H9 (cell line): Measurements from ENCODE around the gene CACNA2D4. TPM values are rescaled to one million over a fixed set of nuclear protein-coding genes. Genes with fewer than 3 reads are reported as not detected.
A peak's percentile ranks its signal among the peaks of the same experiment; 100 is the strongest.

Source experiments
- DNase-seq: peaks from one replicate; pipeline ENCODE4 v3.0.0-alpha.2; 2017
- H2AFZ ChIP-seq: one replicate; pipeline ENCODE4 v1.6.1; 2013; ENCODE audit warnings: mild to moderate bottlenecking, low read length, control low read depth, moderate library complexity
- H2AK5ac ChIP-seq: 2 replicates; pipeline ENCODE4 v1.6.1; 2013; ENCODE audit warnings: low read length, control low read depth, mixed read lengths; ENCODE audit not compliant: insufficient read length
- H2BK120ac ChIP-seq: one replicate; pipeline ENCODE4 v1.6.1; 2013; ENCODE audit warnings: low read depth, mild to moderate bottlenecking, low read length, control low read depth, inconsistent platforms; ENCODE audit not compliant: poor library complexity, severe bottlenecking
- H2BK12ac ChIP-seq: 2 replicates; pipeline ENCODE4 v1.6.1; 2013; ENCODE audit warnings: low read length, control low read depth, mixed read lengths, low read depth; ENCODE audit not compliant: insufficient read length
- H2BK15ac ChIP-seq: 2 replicates; pipeline ENCODE4 v1.6.1; 2013; ENCODE audit warnings: low read depth, low read length, control low read depth
- H2BK20ac ChIP-seq: one replicate; pipeline ENCODE4 v1.6.1; 2013; ENCODE audit warnings: low read depth, mild to moderate bottlenecking, low read length, control low read depth, inconsistent platforms; ENCODE audit not compliant: poor library complexity, severe bottlenecking
- H2BK5ac ChIP-seq: 2 replicates; pipeline ENCODE4 v1.6.1; 2013; ENCODE audit warnings: low read length, control low read depth, mixed read lengths; ENCODE audit not compliant: insufficient read length
- H3K14ac ChIP-seq: 2 replicates; pipeline ENCODE4 v1.6.1; 2013; ENCODE audit warnings: low read length, control low read depth; ENCODE audit not compliant: insufficient read depth
- H3K18ac ChIP-seq: 2 replicates; pipeline ENCODE4 v1.6.1; 2013; ENCODE audit warnings: low read depth, mild to moderate bottlenecking, mixed read lengths, low read length, control low read depth; ENCODE audit not compliant: insufficient read length
- H3K23ac ChIP-seq: 2 replicates; pipeline ENCODE4 v1.6.1; 2013; ENCODE audit warnings: low read length, control low read depth, mixed read lengths, low read depth; ENCODE audit not compliant: insufficient read length
- H3K23me2 ChIP-seq: 2 replicates; pipeline ENCODE4 v1.6.1; 2013; ENCODE audit warnings: low read depth, mild to moderate bottlenecking, mixed read lengths, low read length, control low read depth; ENCODE audit not compliant: insufficient read length, poor library complexity, severe bottlenecking
- H3K27ac ChIP-seq: 2 replicates; pipeline ENCODE4 v1.5.1; 2013; ENCODE audit warnings: low read length, control low read depth, mixed read lengths, low read depth; ENCODE audit not compliant: insufficient read length
- H3K27me3 ChIP-seq: 2 replicates; pipeline ENCODE4 v1.6.1; 2013; ENCODE audit warnings: low read length, control low read depth, inconsistent platforms; ENCODE audit not compliant: insufficient read depth
- H3K4ac ChIP-seq: 2 replicates; pipeline ENCODE4 v1.6.1; 2013; ENCODE audit warnings: low read depth, mild to moderate bottlenecking, control low read depth, inconsistent platforms, low read length, moderate library complexity
- H3K4me1 ChIP-seq: 2 replicates; pipeline ENCODE4 v1.6.1; 2013; ENCODE audit warnings: low read length, control low read depth, inconsistent platforms; ENCODE audit not compliant: insufficient read depth
- H3K4me2 ChIP-seq: 2 replicates; pipeline ENCODE4 v1.6.1; 2013; ENCODE audit warnings: low read length, control low read depth, mixed read lengths; ENCODE audit not compliant: insufficient read length, insufficient read depth
- H3K56ac ChIP-seq: 2 replicates; pipeline ENCODE4 v1.6.1; 2013; ENCODE audit warnings: low read depth, mild to moderate bottlenecking, mixed read lengths, low read length, control low read depth; ENCODE audit not compliant: insufficient read length
- H3K79me1 ChIP-seq: 2 replicates; pipeline ENCODE4 v1.6.1; 2013; ENCODE audit warnings: low read depth, mild to moderate bottlenecking, moderate library complexity, low read length, control low read depth, inconsistent platforms; ENCODE audit not compliant: insufficient read depth, poor library complexity, severe bottlenecking
- H3K79me2 ChIP-seq: 2 replicates; pipeline ENCODE4 v1.6.1; 2013; ENCODE audit warnings: low read length, control low read depth, inconsistent platforms; ENCODE audit not compliant: insufficient read depth
- H3K9ac ChIP-seq: 2 replicates; pipeline ENCODE4 v1.6.1; 2013; ENCODE audit warnings: low read length, control low read depth, mixed read lengths; ENCODE audit not compliant: insufficient read length; ENCODE audit errors: extremely low read depth
- H3K9me3 ChIP-seq: one replicate; pipeline ENCODE4 v1.6.1; 2013; ENCODE audit warnings: low read depth, low read length, inconsistent platforms; ENCODE audit not compliant: control insufficient read depth
- H3T11ph ChIP-seq: one replicate; pipeline ENCODE4 v1.6.1; 2013; ENCODE audit warnings: mild to moderate bottlenecking, low read length, control low read depth, inconsistent platforms
- H4K20me1 ChIP-seq: one replicate; pipeline ENCODE4 v1.6.1; 2013; ENCODE audit not compliant: control insufficient read depth, insufficient read length, insufficient read depth
- H4K5ac ChIP-seq: 2 replicates; pipeline ENCODE4 v1.6.1; 2013; ENCODE audit warnings: low read depth, mild to moderate bottlenecking, mixed read lengths, low read length, control low read depth; ENCODE audit not compliant: insufficient read length
- H4K8ac ChIP-seq: replicated peaks from 2 replicates; pipeline ENCODE4 v1.6.1; 2013; ENCODE audit warnings: low read length, control low read depth, mixed read lengths, low read depth; ENCODE audit not compliant: insufficient read length
- H4K91ac ChIP-seq: 2 replicates; pipeline ENCODE4 v1.6.1; 2013; ENCODE audit warnings: low read depth, mild to moderate bottlenecking, moderate library complexity, mixed read lengths, low read length, control low read depth; ENCODE audit not compliant: insufficient read length
- H3K27ac Mint-ChIP-seq, 3 experiments: 2 replicates in 2 of 3; 3 replicates in 1 of 3; pipeline ENCODE4 v1.8.0; 2020 to 2021; ENCODE audit warnings: mixed read lengths in 3 of 3, mild to moderate bottlenecking in 1 of 3, moderate library complexity in 1 of 3
- H3K27me3 Mint-ChIP-seq: 2 replicates; pipeline ENCODE4 v1.8.0; 2021; ENCODE audit warnings: low read depth, mild to moderate bottlenecking, moderate library complexity, mixed read lengths
- H3K36me3 Mint-ChIP-seq, 3 experiments: 2 replicates in 2 of 3; 3 replicates in 1 of 3; pipeline ENCODE4 v1.8.0; 2020 to 2021; ENCODE audit warnings: low read depth in 3 of 3, mixed read lengths in 3 of 3; ENCODE audit not compliant: insufficient read depth in 1 of 3
- H3K4me1 Mint-ChIP-seq, 2 experiments: 2 replicates each; pipeline ENCODE4 v1.8.0; 2020; ENCODE audit warnings: mixed read lengths in 2 of 2
- H3K4me3 Mint-ChIP-seq, 2 experiments: 2 replicates in 1 of 2; 3 replicates in 1 of 2; pipeline ENCODE4 v1.8.0; 2020 to 2021; ENCODE audit warnings: mild to moderate bottlenecking in 2 of 2, mixed read lengths in 2 of 2, moderate library complexity in 1 of 2
- H3K9me3 Mint-ChIP-seq, 2 experiments: 2 replicates in 1 of 2; 3 replicates in 1 of 2; pipeline ENCODE4 v1.8.0; 2020; ENCODE audit warnings: mild to moderate bottlenecking in 2 of 2, mixed read lengths in 2 of 2, moderate library complexity in 1 of 2
- CTCF ChIP-seq: fragments of 200-600 bp; sonication (generic); conservative IDR thresholded peaks from 3 replicates; pipeline ENCODE4 v1.8.0; 2021; ENCODE audit warnings: antibody characterized with exemption, mild to moderate bottlenecking
- WGBS: extraction: QIAGEN DNeasy Blood & Tissue Kit; methylation state at CpG from one replicate; pipeline ENCODE4 v1.1.7; 2013; ENCODE audit warnings: missing lambda C conversion rate, low lambda C conversion rate, mixed read lengths; ENCODE audit not compliant: insufficient read length; ENCODE audit errors: extremely low coverage; 5-methylcytosine and 5-hydroxymethylcytosine counted together
- total RNA-seq: library from RNA; stranded (reverse); gene quantifications from 2 replicates; pipeline ENCODE4 v1.2.1, GENCODE V29; 2021

CACNA2D4 gene
- total RNA-seq, 1 experiment from 2014 or later: 0.79 TPM

- H3K79me1 ChIP-seq: no peaks in the 10 kb centered on the region
- H4K20me1 ChIP-seq: no peaks in the 10 kb centered on the region
- no peak within 1 kb of the TSS for H2BK12ac ChIP-seq
- no CpG with 5 or more reads among the region's 34 CpGs for WGBS
- no peak within 1 kb of the TSS for H3K9ac ChIP-seq
- no peaks in the 10 kb centered on the region for H3K79me2 ChIP-seq
- H3K23me2 ChIP-seq: no peaks in the 10 kb centered on the region
- H3K56ac ChIP-seq: no peak within 1 kb of the TSS
- no peaks in the 10 kb centered on the region for H3K4me1 ChIP-seq
- H2BK120ac ChIP-seq: no peak within 1 kb of the TSS
- H3K23ac ChIP-seq: no peak within 1 kb of the TSS
- H3K14ac ChIP-seq: no peak within 1 kb of the TSS
- Mint-ChIP-seq H3K4me3 (peak within 1 kb of the TSS; percentile 46 to 83), H3K27me3 (peaks cover 43% of the 10 kb centered on the region), H3K36me3 (peaks cover 0 to 5% (median 3%) of the 10 kb centered on the region in 3 experiments; a peak in 2 of 7 replicates), H3K27ac (peak within 1 kb of the TSS in 1 of 3 experiments; percentile 60; a peak in 1 of 7 replicates), H3K4me1 (peaks cover 20 to 39% of the 10 kb centered on the region in 2 experiments), H3K9me3 (peaks cover 4% of the 10 kb centered on the region in 2 experiments; a peak in 2 of 5 replicates)
- H2BK20ac ChIP-seq: no peak within 1 kb of the TSS
- no peak within 1 kb of the TSS for H2BK5ac ChIP-seq
- no peak for DNase-seq
- H2AFZ ChIP-seq: no peak within 1 kb of the TSS
- peak within 1 kb of the TSS; percentile 76 for H3K4me2 ChIP-seq
- no peak within 1 kb of the TSS for H4K5ac ChIP-seq
- no peak within 1 kb of the TSS for H3K4ac ChIP-seq
- H2BK15ac ChIP-seq: no peak within 1 kb of the TSS
- no peaks in the 10 kb centered on the region for H3K9me3 ChIP-seq
- H4K8ac ChIP-seq: no peak within 1 kb of the TSS
- H3K18ac ChIP-seq: no peak within 1 kb of the TSS
- no peak within 1 kb of the TSS for H3T11ph ChIP-seq
- H4K91ac ChIP-seq: no peak within 1 kb of the TSS
- TF ChIP-seq CTCF: no peak
- no peak within 1 kb of the TSS for H2AK5ac ChIP-seq
- H3K27me3 ChIP-seq: peaks cover 19% of the 10 kb centered on the region; the same call in 1 of the 2 replicates
- no peak within 1 kb of the TSS for H3K27ac ChIP-seq
Observed at GRCh38 chr12:1820191-1820895, 98.1 kb downstream of the CACNA2D4 start, which contains the start of gene LRTM2. Gene LRTM2, plus strand, starts transcription at chr12:1820565. Its CDS starts 7,584 bp downstream, at chr12:1828149.
